ENCODE results near the gene HOXD3. TPM values are rescaled to one million over a fixed set of nuclear protein-coding genes. Genes with fewer than 3 reads are reported as not detected.

The HOXD3 gene
- total RNA-seq, 1 donor from 2014 or later, result 1.7 TPM

- DNase-seq (no peak), ATAC-seq (no peak)
- Histone ChIP-seq H3K4me3 (no peak overlapping the region), H3K27ac (no peak overlapping the region), H3K4me1 (peaks cover 11% of the 10 kb centered on the region), H3K27me3 (peaks cover 96% of the 10 kb centered on the region), H3K36me3 (no peaks in the 10 kb centered on the region), H3K9me3 (no peaks in the 10 kb centered on the region)
- intact Hi-C loops (cut with DNase I), result loop anchor here (5.0 kb wide), 1 partner anchor 510 kb away; no protein-coding TSS in a partner anchor
- no peak for TF ChIP-seq CTCF (IDR thresholded peaks at IDR 0.05)
Measured at GRCh38 chr2:176127774-176128072, 29.4 kb upstream of the HOXD3 start.

GRCh38 chr2:176128172-176128981 is 28.7 kb upstream of the HOXD3 start:
- no peak for ATAC-seq
- peaks cover 96% of the 10 kb centered on the region for H3K27me3 ChIP-seq
- H3K4me1 ChIP-seq, result peaks cover 5% of the 10 kb centered on the region
- H3K4me3 ChIP-seq, result peak overlapping the region; percentile 10
- H3K36me3 ChIP-seq, result no peaks in the 10 kb centered on the region
- intact Hi-C loops (cut with DNase I), result loop anchor here (5.0 kb wide), 1 partner anchor 509 kb away; no protein-coding TSS in a partner anchor
- H3K27ac ChIP-seq, result no peak overlapping the region
- DNase-seq, result no peak
- no peaks in the 10 kb centered on the region for H3K9me3 ChIP-seq
- no peak for TF ChIP-seq CTCF (IDR thresholded peaks at IDR 0.05)

DNA sequence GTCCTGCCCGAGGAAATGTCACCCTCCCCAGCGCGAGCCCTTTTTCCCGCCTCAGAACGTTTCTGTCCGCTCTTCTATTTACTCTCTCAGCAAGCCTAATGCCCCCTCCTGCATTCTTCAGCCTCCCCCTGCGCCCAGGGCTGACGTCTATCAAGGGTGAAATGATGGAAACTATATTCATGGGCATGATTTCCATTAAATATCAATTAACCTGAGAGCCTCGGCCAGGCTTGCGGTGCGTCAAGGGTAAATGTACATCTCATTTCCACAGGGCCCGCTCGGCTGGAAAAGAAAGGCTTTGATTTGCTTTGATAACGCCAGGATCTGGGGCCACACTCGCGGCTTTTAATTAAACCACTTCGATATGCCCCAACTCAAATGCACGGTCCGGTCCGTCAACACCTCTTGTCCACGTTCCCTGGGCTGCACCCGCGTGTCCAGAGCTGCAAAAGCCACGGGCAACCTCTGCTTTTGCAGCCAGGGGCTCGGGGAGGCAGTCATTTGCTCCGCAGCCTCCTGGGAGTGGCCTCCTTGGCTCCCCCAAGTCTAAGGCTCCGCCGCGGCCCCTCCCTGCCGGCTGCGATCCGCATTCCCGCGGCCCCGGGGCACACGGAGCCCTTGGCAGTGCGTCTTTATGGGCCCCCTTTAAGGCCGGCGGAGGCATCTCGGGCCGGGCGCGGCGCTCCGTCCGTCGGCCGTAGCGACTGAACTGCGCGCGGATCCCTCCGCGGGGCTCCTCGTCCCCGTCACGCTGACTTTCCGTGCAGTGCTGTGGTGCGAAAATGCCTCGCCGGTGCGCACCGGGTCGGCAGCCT is 27.9 kb upstream of the HOXD3 start, which contains the start of gene HOXD8:
HOXD8 (plus strand) TSS at position 724 of the 815 bp plus-strand sequence. CDS start 662 bp downstream, outside the sequence.
- peaks cover 4% of the 10 kb centered on the region for H3K4me1 ChIP-seq
- no peak for TF ChIP-seq CTCF (IDR thresholded peaks at IDR 0.05)
- no peaks in the 10 kb centered on the region for H3K36me3 ChIP-seq
- H3K27ac ChIP-seq, result no peak within 1 kb of the TSS
- peaks cover 96% of the 10 kb centered on the region for H3K27me3 ChIP-seq
- H3K4me3 ChIP-seq, result peak within 1 kb of the TSS; percentile 26
- ATAC-seq (peak; percentile 36), DNase-seq (peak; percentile 57)
- H3K9me3 ChIP-seq, result no peaks in the 10 kb centered on the region
- intact Hi-C loops (cut with DNase I), result loop anchor here (5.0 kb wide), 1 partner anchor 508 kb away; no protein-coding TSS in a partner anchor

- peak overlapping the region; percentile 10 for H3K4me3 ChIP-seq
- peaks cover 96% of the 10 kb centered on the region for H3K27me3 ChIP-seq
- no peak for TF ChIP-seq CTCF (IDR thresholded peaks at IDR 0.05)
- intact Hi-C loops (cut with DNase I), result loop anchor here (5.0 to 10.0 kb wide), 3 partner anchors 325 to 508 kb away; no protein-coding TSS in a partner anchor
- H3K9me3 ChIP-seq, result no peaks in the 10 kb centered on the region
- H3K36me3 ChIP-seq, result no peaks in the 10 kb centered on the region
- H3K4me1 ChIP-seq, result peaks cover 4% of the 10 kb centered on the region
- no peak for ATAC-seq
- H3K27ac ChIP-seq, result no peak overlapping the region
- DNase-seq, result no peak
Measured at GRCh38 chr2:176129813-176130146, 27.3 kb upstream of the HOXD3 start.

GRCh38 chr2:176130147-176130956 is 26.8 kb upstream of the HOXD3 start:
- no peak for TF ChIP-seq CTCF (IDR thresholded peaks at IDR 0.05)
- no peaks in the 10 kb centered on the region for H3K36me3 ChIP-seq
- DNase-seq (peak; percentile 60), ATAC-seq (peak; percentile 24)
- peak overlapping the region; percentile 26 for H3K4me3 ChIP-seq
- H3K9me3 ChIP-seq, result no peaks in the 10 kb centered on the region
- peaks cover 4% of the 10 kb centered on the region for H3K4me1 ChIP-seq
- no peak overlapping the region for H3K27ac ChIP-seq
- H3K27me3 ChIP-seq, result peaks cover 96% of the 10 kb centered on the region
- intact Hi-C loops (cut with DNase I), result loop anchor here (10.0 kb wide), 2 partner anchors 324 to 424 kb away; no protein-coding TSS in a partner anchor
